K562 (cell line): Measurements from ENCODE around the gene ZNF441. TPM values are rescaled to one million over a fixed set of nuclear protein-coding genes. Genes with fewer than 3 reads are reported as not detected.

Source experiments
- BRD4 ChIP-seq: fragments of 200-600 bp; sonication (generic); IDR thresholded peaks from 2 replicates; pipeline ENCODE4 v1.6.1; 2017; ENCODE audit warnings: inconsistent platforms
- CC2D1A ChIP-seq: fragments of 450-650 bp; IDR thresholded peaks from 2 replicates; pipeline ENCODE4 v1.6.1; 2017; ENCODE audit warnings: mild to moderate bottlenecking
- CCAR2 ChIP-seq: fragments of 200-400 bp; formaldehyde crosslinking; IDR thresholded peaks from 2 replicates; pipeline ENCODE4 v1.6.1; 2017; ENCODE audit warnings: mild to moderate bottlenecking, low read depth, low read length
- FOS ChIP-seq: IDR thresholded peaks from 3 replicates; pipeline ENCODE4 v1.6.1; 2011; ENCODE audit not compliant: insufficient read length; ENCODE audit errors: extremely low read depth
- ILK ChIP-seq: fragments of 450-650 bp; IDR thresholded peaks from 2 replicates; pipeline ENCODE4 v1.6.1; 2016; ENCODE audit warnings: missing genetic modification characterization, low read depth, mild to moderate bottlenecking, missing compliant biosample characterization, moderate library complexity, borderline replicate concordance
- SRF ChIP-seq, 2 experiments: fragments of 250-450, 450-650 bp in 1 of 2; sonication (Bioruptor Pico) in 1 of 2; sonication (generic) in 1 of 2; formaldehyde crosslinking; IDR thresholded peaks; 2 replicates each; pipeline versions ENCODE4 v1.5.0 to v1.5.1; 2020 to 2022; ENCODE audit warnings: mild to moderate bottlenecking in 1 of 2, missing genetic modification reagents in 1 of 2
- SRSF3 ChIP-seq: fragments of 200-400 bp; formaldehyde crosslinking; IDR thresholded peaks from 2 replicates; pipeline ENCODE4 v1.6.1; 2016; ENCODE audit warnings: mild to moderate bottlenecking, low read length, moderate library complexity; ENCODE audit not compliant: insufficient read depth
- STAG1 ChIP-seq: sonication (generic); formaldehyde crosslinking; IDR thresholded peaks from 2 replicates; pipeline ENCODE4 v1.5.0; 2020; ENCODE audit warnings: missing genetic modification reagents, borderline replicate concordance
- ZKSCAN3 ChIP-seq: fragments of 250-450 bp; sonication (Bioruptor Pico); IDR thresholded peaks from 2 replicates; pipeline ENCODE4 v1.4.0; 2020
- polyA plus RNA-seq, 8 experiments: library from polyadenylated mRNA; depleted of rRNA in 4 of 8; stranded (reverse) in 5 of 8; unstranded in 3 of 8; fragments of >200 nt; fragmentation: Nextera tagmentation in 2 of 8; fragmentation: Illumina TruSeq in 1 of 8; extraction: Ambion mirVana in 2 of 8; extraction: Trizol in 1 of 8; gene quantifications; 2 replicates each; pipeline versions ENCODE4 v1.2.1 to v1.2.3, GENCODE V29; 2011 to 2014; ENCODE audit warnings: inconsistent platforms in 1 of 8, missing spikeins in 1 of 8
- total RNA-seq, 7 experiments: library from RNA; depleted of rRNA in 6 of 7; stranded (reverse); fragments of >200 nt in 6 of 7; fragmentation: Illumina TruSeq in 2 of 7; extraction: Trizol in 2 of 7; gene quantifications; 2 replicates each; pipeline versions ENCODE4 v1.2.1 to v1.2.3, GENCODE V29; 2011 to 2021; ENCODE audit warnings: low replicate concordance in 1 of 7
- TF ChIP-seq, protein P1 (sequence below): fragments of 450-650 bp; IDR thresholded peaks from 2 replicates; pipeline ENCODE4 v1.6.1; 2016; ENCODE audit warnings: mild to moderate bottlenecking, moderate library complexity
- TF ChIP-seq, protein P2 (sequence below): sonication (generic); formaldehyde crosslinking; IDR thresholded peaks from 2 replicates; pipeline ENCODE4 v1.8.0; 2022; ENCODE audit warnings: mild to moderate bottlenecking, missing genetic modification reagents
- TF ChIP-seq, protein P3 (sequence below), 2 experiments: fragments of 450-650 bp in 1 of 2; IDR thresholded peaks; 2 replicates each; pipeline ENCODE4 v1.6.1; 2011 to 2017; ENCODE audit warnings: low read depth in 2 of 2, antibody characterized with exemption in 1 of 2, borderline replicate concordance in 1 of 2, low read length in 1 of 2, mild to moderate bottlenecking in 1 of 2, mixed read lengths in 1 of 2; ENCODE audit not compliant: control insufficient read depth in 1 of 2

Gene ZNF441
- total and polyA plus RNA-seq, 9 of the 15 experiments (the other 6 are each of a cell fraction or from before 2014, with no cell fraction given): 1.9 to 14.0 (median 7.8) TPM

DNA sequence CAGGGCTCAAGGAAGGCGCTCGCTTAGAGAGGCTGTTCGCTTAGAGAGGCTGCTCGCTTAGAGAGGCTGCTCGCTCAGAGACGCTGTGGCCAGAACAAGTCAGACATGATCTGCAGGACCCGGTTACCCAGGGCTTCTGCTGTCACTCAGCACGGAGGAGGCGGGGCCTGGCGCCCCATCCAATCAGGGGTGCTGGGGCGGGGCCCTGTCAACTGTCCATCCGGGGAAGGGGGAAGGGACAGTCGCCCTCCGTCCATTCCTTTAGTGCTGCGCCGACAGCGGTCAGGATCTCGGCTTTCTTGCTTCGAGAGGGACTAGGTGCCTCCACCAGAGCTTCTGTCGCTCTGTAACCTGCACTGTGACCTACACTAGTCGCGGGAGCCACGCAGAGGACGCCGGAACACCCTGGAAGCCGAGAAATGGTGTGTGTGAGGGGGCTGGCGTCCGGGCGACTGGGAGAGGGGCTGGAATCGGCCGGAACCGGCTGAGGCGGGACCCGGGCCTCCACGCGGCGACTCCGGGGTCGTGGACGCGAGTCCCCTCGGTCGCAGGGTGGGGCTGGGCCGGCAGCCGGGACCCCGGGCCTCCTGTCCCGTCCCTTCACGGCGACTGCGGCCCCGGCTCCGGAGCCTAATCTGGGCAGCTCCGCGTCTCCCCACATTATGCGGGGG, 47.4 kb downstream of the ZNF441 start, which contains the start of gene ZNF440 (continued):
- TF ChIP-seq, protein P1, sequence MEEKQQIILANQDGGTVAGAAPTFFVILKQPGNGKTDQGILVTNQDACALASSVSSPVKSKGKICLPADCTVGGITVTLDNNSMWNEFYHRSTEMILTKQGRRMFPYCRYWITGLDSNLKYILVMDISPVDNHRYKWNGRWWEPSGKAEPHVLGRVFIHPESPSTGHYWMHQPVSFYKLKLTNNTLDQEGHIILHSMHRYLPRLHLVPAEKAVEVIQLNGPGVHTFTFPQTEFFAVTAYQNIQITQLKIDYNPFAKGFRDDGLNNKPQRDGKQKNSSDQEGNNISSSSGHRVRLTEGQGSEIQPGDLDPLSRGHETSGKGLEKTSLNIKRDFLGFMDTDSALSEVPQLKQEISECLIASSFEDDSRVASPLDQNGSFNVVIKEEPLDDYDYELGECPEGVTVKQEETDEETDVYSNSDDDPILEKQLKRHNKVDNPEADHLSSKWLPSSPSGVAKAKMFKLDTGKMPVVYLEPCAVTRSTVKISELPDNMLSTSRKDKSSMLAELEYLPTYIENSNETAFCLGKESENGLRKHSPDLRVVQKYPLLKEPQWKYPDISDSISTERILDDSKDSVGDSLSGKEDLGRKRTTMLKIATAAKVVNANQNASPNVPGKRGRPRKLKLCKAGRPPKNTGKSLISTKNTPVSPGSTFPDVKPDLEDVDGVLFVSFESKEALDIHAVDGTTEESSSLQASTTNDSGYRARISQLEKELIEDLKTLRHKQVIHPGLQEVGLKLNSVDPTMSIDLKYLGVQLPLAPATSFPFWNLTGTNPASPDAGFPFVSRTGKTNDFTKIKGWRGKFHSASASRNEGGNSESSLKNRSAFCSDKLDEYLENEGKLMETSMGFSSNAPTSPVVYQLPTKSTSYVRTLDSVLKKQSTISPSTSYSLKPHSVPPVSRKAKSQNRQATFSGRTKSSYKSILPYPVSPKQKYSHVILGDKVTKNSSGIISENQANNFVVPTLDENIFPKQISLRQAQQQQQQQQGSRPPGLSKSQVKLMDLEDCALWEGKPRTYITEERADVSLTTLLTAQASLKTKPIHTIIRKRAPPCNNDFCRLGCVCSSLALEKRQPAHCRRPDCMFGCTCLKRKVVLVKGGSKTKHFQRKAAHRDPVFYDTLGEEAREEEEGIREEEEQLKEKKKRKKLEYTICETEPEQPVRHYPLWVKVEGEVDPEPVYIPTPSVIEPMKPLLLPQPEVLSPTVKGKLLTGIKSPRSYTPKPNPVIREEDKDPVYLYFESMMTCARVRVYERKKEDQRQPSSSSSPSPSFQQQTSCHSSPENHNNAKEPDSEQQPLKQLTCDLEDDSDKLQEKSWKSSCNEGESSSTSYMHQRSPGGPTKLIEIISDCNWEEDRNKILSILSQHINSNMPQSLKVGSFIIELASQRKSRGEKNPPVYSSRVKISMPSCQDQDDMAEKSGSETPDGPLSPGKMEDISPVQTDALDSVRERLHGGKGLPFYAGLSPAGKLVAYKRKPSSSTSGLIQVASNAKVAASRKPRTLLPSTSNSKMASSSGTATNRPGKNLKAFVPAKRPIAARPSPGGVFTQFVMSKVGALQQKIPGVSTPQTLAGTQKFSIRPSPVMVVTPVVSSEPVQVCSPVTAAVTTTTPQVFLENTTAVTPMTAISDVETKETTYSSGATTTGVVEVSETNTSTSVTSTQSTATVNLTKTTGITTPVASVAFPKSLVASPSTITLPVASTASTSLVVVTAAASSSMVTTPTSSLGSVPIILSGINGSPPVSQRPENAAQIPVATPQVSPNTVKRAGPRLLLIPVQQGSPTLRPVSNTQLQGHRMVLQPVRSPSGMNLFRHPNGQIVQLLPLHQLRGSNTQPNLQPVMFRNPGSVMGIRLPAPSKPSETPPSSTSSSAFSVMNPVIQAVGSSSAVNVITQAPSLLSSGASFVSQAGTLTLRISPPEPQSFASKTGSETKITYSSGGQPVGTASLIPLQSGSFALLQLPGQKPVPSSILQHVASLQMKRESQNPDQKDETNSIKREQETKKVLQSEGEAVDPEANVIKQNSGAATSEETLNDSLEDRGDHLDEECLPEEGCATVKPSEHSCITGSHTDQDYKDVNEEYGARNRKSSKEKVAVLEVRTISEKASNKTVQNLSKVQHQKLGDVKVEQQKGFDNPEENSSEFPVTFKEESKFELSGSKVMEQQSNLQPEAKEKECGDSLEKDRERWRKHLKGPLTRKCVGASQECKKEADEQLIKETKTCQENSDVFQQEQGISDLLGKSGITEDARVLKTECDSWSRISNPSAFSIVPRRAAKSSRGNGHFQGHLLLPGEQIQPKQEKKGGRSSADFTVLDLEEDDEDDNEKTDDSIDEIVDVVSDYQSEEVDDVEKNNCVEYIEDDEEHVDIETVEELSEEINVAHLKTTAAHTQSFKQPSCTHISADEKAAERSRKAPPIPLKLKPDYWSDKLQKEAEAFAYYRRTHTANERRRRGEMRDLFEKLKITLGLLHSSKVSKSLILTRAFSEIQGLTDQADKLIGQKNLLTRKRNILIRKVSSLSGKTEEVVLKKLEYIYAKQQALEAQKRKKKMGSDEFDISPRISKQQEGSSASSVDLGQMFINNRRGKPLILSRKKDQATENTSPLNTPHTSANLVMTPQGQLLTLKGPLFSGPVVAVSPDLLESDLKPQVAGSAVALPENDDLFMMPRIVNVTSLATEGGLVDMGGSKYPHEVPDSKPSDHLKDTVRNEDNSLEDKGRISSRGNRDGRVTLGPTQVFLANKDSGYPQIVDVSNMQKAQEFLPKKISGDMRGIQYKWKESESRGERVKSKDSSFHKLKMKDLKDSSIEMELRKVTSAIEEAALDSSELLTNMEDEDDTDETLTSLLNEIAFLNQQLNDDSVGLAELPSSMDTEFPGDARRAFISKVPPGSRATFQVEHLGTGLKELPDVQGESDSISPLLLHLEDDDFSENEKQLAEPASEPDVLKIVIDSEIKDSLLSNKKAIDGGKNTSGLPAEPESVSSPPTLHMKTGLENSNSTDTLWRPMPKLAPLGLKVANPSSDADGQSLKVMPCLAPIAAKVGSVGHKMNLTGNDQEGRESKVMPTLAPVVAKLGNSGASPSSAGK: no peak
- TF ChIP-seq CCAR2 (no peak), ILK (tag) (no peak), SRF (CRISPR knock-in tag; IDR thresholded peaks at IDR 0.05) (no peak; a peak in 1 of 4 replicates), BRD4 (no peak), SRSF3 (no peak), STAG1 (CRISPR knock-in tag) (no peak), ZKSCAN3 (CRISPR knock-in tag) (no peak), FOS (peak; percentile 69), CC2D1A (no peak)
- TF ChIP-seq, protein P2, sequence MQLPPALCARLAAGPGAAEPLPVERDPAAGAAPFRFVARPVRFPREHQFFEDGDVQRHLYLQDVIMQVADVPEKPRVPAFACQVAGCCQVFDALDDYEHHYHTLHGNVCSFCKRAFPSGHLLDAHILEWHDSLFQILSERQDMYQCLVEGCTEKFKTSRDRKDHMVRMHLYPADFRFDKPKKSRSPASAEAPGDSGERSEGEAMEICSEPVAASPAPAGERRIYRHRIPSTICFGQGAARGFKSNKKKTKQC (CRISPR knock-in tag): 0 out of 2 replicates have a peak, but pooled peaks have one; percentile 28
- TF ChIP-seq, protein P3, sequence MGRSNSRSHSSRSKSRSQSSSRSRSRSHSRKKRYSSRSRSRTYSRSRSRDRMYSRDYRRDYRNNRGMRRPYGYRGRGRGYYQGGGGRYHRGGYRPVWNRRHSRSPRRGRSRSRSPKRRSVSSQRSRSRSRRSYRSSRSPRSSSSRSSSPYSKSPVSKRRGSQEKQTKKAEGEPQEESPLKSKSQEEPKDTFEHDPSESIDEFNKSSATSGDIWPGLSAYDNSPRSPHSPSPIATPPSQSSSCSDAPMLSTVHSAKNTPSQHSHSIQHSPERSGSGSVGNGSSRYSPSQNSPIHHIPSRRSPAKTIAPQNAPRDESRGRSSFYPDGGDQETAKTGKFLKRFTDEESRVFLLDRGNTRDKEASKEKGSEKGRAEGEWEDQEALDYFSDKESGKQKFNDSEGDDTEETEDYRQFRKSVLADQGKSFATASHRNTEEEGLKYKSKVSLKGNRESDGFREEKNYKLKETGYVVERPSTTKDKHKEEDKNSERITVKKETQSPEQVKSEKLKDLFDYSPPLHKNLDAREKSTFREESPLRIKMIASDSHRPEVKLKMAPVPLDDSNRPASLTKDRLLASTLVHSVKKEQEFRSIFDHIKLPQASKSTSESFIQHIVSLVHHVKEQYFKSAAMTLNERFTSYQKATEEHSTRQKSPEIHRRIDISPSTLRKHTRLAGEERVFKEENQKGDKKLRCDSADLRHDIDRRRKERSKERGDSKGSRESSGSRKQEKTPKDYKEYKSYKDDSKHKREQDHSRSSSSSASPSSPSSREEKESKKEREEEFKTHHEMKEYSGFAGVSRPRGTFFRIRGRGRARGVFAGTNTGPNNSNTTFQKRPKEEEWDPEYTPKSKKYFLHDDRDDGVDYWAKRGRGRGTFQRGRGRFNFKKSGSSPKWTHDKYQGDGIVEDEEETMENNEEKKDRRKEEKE (IDR thresholded peaks at IDR 0.05; ENCODE audit: borderline replicate concordance in 1 of 2, control insufficient read depth in 1 of 2, low read depth in 2 of 2, low read length in 1 of 2): no peak
